NCI-H1417 treated with DMSO at 0.1 percent for 48 hours (cell line): ENCODE results near the gene MACROH2A2.

Experiments used
- DNase-seq: peaks from one replicate; lab custom pipeline; 2025; lab: John Stamatoyannopoulos, UW

MACROH2A2 gene

DNA sequence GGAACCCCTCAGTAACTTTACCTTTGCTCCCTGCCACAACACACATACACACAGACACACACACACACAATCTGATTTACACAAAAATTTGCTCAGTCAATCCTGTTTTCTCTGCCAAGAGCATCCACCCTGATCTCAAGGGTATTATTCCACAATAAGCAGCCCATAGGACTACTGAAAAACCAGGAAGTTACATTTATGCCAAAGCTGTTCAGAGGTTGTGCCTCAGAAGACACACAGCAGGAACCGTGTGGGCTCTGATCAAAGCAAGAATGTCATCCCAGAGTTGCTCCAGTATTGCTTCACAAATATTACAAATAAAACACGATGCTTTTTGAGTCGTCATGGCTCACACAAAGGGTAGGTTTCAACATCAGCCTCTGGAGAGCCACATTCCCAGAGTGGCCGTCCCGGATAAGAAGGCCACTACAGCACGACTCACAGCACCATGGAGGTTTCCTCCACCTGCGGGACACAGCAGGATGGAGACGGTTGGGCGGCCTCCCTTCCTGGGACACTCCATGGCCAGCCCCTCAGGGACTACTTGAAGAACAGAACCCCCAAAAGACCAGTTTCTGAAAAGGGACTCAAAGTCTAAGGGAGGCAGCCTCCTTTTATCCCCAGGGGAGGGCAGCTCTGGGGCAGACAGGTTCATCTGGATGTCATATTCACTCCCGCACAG lies 78.4 kb downstream of the MACROH2A2 start:
- no peak for DNase-seq

GRCh38 chr10:70131560-70131937 lies 78.9 kb downstream of the MACROH2A2 start:
- DNase-seq, result no peak

DNA sequence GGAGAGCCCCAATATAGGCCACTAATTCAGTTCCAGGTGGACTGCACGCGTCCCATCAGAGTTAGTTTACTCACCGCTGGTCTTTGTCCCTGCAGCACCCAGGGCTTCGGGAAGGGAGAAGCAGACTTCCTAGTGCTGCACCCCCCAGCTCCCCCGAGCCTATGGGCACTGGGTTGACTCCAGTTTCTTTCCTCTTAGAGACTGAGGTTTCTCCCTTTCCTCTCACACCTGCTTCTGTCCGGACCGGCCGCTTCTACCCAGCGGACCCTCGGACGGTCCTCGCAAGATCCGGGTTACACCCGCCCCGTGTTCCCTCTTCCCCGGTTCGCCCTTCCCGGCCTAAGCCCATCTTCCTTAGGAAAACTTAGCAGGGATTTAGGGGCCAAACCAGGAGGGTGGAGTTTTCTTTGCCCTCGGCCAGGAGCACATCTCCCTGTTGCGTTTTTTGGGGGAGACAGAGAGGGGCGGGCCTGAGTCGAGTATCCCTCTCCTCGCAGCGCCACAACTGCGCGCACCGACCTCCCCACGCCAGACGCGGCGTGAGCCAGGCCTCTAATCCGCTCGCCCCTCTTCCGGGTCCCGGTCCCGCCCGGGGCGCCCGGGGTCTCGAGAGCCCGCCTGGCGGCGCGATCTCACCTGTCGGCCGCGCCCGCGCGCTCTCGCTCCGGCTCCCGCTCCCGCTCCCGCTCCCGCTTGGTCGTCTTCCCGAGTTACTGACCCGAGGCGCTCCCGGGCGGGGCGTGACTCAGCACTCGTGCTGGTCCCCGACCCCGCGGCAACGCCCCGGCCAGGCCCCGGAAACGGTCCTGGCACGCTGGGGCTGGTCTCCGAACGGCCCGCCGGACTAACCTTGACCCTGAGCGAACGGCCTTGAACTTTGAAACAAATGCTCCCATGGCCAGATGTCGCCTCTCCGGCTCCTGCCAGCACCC lies 79.7 kb downstream of the MACROH2A2 start, which contains the start of gene AIFM2:
AIFM2 (minus strand) TSS at position 728 of the 932 bp plus-strand sequence. CDS start 8,741 bp downstream, outside the sequence.
- no peak for DNase-seq

DNA sequence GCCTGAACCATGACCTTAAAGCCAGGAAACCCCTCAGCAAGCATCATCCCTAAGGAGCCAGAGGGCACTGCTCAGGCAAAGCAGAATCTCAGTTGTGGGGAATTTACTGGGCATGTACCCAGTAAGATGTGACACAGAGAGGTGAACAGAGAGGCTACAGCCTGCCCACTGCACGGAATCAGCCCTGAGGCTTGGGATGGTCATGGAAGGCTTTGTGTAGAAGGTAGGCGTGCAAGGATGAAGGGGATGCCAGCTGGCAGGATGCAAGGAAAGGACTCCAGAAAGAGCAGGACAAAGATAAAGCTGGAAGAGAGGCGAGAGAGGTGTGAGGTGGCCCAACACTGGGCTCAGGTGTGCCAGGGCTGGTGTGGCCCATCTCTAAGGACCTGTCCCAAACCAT lies 82.4 kb downstream of the MACROH2A2 start:
- DNase-seq, result no peak

DNA sequence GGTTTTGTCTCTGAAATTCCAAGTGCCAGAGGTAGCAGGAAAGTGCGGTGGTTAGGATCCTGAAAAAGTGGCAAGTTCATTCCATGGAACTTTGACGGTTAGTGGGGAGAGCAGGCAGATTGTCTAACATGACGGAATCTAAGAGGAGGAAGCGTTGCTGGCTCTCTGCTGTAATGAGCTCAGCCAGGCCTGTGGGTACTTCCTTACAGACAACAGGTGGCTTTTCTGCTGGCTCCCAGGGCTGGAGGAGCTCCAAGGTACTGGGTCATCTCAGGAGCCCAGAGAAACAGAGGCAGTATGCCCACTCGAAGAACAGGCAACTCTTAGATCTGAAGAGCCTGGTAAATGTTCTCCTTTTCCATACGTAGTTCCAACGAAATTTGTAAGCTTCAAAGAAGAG lies 83.0 kb downstream of the MACROH2A2 start:
- no peak for DNase-seq

- DNase-seq, result no peak
Measured at GRCh38 chr10:70137135-70137534, 84.5 kb downstream of the MACROH2A2 start.

DNA sequence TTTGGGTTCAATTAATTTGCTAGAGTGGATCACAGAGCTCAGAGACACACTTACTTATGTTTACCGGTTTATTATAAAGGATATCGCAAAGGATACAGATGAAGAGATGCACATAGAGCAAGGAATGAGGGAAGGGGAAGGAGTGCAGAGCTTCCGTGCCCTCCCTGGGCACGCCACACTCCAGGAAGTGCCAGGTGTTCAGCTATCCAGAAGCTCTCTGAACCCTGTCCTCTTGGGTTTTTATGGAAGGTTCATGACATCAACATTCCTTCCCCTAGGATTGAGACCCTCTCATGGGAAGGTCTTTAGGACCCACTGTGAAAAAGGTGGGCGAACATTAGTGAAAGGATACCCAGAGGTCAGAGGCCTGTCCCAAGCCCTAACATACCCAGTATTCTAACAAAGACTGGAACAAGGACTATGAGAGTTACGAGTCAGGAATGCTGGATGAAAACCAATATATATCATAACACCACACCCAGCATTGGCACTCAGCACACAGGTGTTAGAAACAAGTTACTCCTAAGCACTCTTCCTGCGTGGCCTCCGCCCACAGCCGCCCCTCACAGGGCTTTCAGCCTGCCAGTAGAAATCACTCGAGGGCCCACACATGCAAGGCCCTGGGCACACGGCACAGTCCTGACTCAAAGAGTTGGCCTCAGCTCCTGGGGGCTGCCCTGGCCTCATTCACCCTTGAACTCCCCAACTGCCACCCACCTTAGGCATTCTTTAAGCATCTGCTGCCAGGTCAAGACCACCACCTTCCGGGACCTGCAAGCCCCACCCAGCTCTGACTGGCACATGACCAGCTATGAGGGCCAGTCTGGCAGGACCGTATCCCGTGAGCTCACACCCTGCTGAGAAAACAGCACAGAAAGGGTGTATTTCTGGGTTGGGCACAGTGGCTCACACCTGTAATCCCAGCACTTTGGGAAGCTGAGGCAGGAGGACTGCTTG lies 85.6 kb downstream of the MACROH2A2 start:
- no peak for DNase-seq

GRCh38 chr10:70139151-70139996 lies 86.7 kb downstream of the MACROH2A2 start:
- DNase-seq, result no peak

DNA sequence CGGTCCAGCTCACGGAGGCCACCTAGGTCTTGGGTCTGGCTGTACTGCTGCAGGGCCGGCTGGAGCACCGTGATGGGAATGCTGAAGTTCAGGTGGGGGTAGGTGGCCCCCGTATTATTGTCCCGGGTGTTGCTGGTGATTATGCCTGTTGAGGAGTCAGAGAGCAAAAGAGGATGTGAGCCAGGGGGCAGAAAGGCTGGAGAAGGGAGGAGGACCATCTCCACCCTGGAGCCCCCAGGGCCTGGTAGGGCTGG lies 87.3 kb downstream of the MACROH2A2 start:
- no peak for DNase-seq

- no peak for DNase-seq
Measured at GRCh38 chr10:70140297-70140696, 87.7 kb downstream of the MACROH2A2 start.

GRCh38 chr10:70142555-70142954 lies 89.9 kb downstream of the MACROH2A2 start:
- no peak for DNase-seq

- no peak for DNase-seq
Measured at GRCh38 chr10:70144372-70145110, 91.9 kb downstream of the MACROH2A2 start.

DNA sequence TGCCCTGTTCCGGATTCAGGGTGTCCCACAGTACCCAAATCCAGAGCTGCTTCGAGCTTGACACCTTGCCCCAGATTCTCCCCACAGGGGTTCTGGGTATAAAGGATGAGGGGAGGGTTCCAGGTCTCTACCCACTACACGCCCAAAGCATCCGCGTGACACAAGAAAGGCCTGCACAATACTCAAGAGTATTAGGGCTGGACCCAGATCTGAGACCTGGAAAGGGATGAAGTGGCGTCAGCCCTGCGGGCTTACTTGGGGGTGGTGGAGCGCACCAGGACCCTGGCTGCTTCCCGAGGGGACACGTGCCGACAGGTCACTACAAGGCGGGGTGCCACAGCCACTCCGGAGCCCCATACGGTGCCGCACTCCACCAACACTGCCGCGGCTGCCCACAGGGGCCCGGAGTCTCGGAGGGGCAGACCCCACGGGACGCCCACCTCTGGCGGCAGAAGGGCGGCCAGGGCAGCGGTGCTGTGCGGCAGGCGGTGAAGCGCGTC lies 92.6 kb downstream of the MACROH2A2 start:
- DNase-seq, result no peak

- DNase-seq, result no peak
Measured at GRCh38 chr10:70145666-70146488, 93.2 kb downstream of the MACROH2A2 start.

DNA sequence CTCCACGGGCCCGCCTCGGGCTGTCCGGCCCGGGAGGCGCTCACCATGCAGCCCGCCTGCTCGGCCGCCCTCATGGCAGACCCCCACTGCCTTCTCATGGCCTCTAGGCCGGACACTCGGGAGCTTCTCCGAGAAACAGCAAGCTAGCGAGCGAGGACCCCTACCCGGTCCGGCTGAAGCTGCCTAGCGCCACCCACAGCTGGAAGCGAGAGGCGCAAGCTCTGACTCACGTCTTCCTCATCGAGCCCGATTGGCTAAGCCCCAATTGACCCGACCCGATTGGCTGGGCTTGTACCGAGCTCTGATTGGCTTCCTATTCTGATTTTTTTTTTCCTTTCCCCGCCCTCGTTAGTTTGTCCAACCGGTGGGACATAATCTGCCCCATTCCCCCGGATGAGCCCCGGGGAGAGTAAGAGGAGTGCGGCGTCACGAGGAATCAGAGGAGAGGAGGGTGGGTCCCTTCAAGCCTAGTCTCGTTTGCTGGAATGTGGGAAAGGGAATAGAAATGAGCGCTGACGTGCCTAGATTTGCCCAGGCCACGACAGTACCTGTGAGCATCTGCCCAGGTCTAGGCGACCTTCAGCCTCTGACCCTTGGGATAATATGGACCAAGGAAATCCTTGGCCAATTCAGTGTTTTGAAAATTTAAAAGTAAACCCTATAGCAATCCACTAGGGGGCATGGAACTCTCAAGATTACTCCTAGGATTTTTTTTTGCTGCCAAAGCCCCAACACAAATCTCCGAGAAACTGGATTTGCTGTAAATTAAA lies 94.0 kb downstream of the MACROH2A2 start, which contains the start of gene TYSND1:
TYSND1 (minus strand) TSS at position 212 of the 770 bp plus-strand sequence; CDS start at position 98, 114 bp downstream.
- DNase-seq, result peak; percentile 78

GRCh38 chr10:70147259-70147625 lies 94.6 kb downstream of the MACROH2A2 start:
- no peak for DNase-seq

DNA sequence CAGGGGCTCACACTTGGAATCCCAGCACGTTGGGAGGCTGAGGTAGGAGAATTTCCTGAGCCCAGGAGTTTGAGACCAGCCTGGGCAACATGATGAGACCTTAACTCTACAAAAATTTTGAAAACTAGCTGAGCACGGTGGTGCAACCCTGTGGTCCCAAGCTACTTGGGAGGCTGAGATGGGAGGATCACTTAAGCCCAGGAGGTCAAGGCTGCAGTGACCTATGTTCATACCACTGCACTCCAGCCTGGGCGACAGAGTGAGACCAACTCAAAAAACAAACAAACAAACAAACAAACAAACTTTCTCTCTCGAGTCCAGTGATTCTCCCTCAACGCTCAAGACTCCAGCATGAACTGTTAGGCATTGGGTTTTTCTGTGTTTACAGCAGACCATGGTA lies 95.9 kb downstream of the MACROH2A2 start:
- DNase-seq, result no peak

GRCh38 chr10:70155255-70155838 lies 102.7 kb downstream of the MACROH2A2 start:
- DNase-seq, result no peak
